AG09309 (cell line): Measurements from ENCODE around the gene ITCH.
"Not testable (repeated sequence)": the region's sequence is repeated elsewhere in the genome, so short reads cannot be mapped to it uniquely, and the experiment has no call there.

Experiments
- DNase-seq: peaks from one replicate; pipeline ENCODE4 v3.0.0-alpha.2; 2010; ENCODE audit warnings: low read depth
- H3K4me3 ChIP-seq: 2 replicates; pipeline ENCODE4 v1.5.1; 2011; ENCODE audit warnings: mild to moderate bottlenecking, low read depth, low read length, moderate library complexity; ENCODE audit not compliant: control insufficient read depth
- TF ChIP-seq, protein P1 (sequence below): IDR thresholded peaks from 2 replicates; pipeline ENCODE4 v1.5.1; 2011; ENCODE audit warnings: mild to moderate bottlenecking, low read depth, low read length, inconsistent platforms; ENCODE audit not compliant: insufficient read depth, control insufficient read depth; ENCODE audit errors: missing control alignments

The ITCH gene

DNA sequence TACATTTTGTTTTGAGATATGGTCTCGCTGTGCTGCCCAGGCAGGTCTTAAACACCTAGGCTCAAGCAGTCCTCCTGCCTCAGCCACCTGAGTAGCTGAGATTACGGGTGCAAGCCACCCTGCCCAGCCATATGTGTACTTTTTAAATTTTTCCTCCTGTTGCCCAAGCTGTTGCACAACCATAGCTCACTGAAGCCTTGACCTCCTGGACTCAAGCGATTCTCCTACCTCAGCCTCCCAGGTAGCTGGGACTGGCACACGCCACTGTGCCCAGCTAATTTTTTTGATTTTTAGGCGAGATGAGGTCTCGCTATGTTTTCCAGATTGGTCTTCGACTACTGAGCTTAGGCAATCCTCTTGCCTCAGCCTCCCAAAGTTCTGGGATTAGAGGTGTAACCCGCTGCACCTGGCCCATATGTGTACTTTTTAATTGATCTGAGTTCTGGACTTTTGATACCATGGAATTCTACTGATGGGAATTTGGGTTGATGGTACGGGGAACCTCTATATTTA, 44.9 kb downstream of the ITCH start:
- TF ChIP-seq, protein P1, sequence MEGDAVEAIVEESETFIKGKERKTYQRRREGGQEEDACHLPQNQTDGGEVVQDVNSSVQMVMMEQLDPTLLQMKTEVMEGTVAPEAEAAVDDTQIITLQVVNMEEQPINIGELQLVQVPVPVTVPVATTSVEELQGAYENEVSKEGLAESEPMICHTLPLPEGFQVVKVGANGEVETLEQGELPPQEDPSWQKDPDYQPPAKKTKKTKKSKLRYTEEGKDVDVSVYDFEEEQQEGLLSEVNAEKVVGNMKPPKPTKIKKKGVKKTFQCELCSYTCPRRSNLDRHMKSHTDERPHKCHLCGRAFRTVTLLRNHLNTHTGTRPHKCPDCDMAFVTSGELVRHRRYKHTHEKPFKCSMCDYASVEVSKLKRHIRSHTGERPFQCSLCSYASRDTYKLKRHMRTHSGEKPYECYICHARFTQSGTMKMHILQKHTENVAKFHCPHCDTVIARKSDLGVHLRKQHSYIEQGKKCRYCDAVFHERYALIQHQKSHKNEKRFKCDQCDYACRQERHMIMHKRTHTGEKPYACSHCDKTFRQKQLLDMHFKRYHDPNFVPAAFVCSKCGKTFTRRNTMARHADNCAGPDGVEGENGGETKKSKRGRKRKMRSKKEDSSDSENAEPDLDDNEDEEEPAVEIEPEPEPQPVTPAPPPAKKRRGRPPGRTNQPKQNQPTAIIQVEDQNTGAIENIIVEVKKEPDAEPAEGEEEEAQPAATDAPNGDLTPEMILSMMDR = no peak
- DNase-seq = no peak
- H3K4me3 ChIP-seq = no peak overlapping the region

DNA sequence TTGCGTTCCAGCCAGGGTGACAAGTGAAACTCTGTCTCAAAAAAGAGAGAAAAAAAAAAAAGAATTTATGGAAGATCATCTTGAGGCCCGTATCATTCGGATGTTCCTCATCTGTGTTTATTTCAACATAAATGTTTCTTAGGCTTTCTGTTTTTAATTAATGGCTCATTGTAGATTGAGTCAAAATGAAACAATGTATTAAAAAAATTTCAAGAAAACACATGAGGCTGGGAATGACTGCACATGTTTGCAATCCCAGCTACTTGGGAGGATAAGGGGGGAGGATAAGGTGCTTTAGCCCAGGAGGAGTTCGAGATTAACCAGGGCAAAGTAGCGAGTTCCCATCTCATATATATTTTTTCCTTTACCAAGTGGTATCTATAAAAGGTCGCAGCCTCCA, 47.3 kb downstream of the ITCH start:
- no peak overlapping the region for H3K4me3 ChIP-seq
- DNase-seq = peak; percentile 34
- TF ChIP-seq, protein P1 = no peak

DNA sequence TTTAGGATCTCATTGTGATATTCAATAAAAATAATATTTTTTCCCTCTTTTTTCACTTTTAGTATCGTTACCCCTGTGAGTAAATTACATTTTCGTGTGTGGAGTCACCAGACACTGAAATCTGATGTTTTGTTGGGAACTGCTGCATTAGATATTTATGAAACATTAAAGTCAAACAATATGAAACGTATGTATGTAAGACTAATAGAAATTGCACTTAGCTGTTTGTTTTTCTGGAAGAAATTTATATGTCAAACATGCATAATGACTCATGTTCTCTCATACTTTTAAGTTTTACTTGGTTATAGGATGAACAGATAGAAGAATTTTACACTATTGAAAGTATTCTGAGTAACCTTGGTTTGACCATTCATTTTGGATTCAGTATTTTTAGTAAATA, 49.4 kb downstream of the ITCH start:
- no peak for DNase-seq
- H3K4me3 ChIP-seq = no peak overlapping the region
- TF ChIP-seq, protein P1 = no peak

DNA sequence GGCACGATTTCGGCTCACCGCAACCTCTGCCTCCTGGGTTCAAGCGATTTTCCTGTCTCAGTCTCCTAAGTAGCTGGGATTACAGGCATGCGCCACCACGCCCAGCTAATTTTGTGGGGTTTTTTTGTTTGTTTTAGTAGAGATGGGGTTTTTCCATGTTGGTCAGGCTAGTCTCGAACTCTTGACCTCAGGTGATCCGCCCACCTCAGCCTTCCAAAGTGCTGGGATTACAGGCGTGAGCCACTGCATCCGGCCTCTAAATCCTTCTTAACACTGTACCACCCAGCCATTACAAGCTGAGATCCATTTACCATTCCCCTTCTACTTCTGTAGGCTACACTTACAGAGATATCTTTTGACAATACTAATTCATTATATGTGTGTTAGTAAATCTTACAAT, 51.5 kb downstream of the ITCH start:
- not testable (repeated sequence) for DNase-seq, H3K4me3 ChIP-seq

DNA sequence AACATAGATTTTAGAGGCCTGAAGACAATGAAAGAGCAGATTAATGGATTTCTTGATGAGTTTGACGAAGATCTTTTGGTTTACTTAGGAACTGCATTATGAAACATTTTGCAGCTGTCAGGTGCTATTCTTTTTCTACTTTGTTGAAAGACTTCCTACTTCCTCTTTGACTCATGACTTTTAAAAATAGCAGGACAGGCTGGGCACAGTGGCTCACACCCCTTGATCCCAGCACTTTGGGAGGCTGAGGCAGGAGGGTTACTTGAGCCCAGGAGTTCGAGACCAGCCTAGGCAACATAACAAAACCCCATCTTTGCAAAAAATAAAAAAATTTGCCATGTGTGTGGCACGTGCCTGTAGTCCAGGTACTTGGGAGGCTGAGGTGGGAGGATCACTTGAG, 52.0 kb downstream of the ITCH start:
- DNase-seq = no peak
- TF ChIP-seq, protein P1 = no peak

DNA sequence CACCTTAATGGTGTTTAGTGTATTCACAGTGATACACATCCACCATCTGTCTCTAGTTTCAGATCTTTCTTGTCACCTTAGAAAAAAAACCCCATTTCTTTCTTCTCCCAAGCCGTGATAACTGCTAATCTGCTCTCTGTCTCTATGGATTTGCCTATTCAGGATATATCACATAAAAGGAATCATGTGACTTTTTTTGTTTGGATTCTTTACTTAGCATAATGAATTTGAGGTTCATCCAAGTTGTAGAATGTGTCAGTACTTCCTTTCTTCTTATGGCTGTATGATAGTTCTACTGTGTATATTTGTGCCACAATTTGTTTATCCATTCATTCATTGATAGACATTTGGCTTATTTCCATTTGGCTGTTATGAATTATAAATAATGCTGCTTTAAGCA, 57.1 kb downstream of the ITCH start:
- no peak overlapping the region for H3K4me3 ChIP-seq
- TF ChIP-seq, protein P1 = no peak
- DNase-seq = no peak

More for the DNA sequence above, 52.0 kb downstream of the ITCH start:
- H3K4me3 ChIP-seq = no peak overlapping the region

DNA sequence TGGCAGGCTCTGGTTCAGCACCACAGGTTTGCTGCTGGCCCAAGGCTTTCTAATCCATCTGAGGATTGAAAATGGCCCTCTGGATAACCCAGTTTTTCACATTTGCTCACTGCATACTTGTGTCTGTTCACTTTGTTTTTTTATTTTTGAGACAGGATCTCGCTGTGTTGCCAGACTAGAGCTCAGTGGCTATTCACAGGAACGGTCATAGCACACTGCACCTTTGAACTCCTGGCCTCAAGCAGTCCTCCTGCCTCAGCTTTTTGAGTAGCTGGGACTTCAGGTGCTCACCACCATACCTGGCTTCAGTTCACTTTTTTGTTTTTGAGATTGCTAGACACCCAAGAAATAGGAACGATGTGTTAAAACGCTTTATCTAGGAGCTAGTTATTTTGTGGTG, 57.9 kb downstream of the ITCH start:
- no peak for DNase-seq
- no peak overlapping the region for H3K4me3 ChIP-seq
- TF ChIP-seq, protein P1 = no peak
